HG03558 (cell line): ENCODE data around the gene UNC93B1.

ENCODE experiments used
- ATAC-seq: cut with Tn5 transposase; IDR thresholded peaks from one replicate; pipeline ENCODE4 v1.9.1; 2021; ENCODE audit warnings: moderate number of reproducible peaks; ENCODE audit not compliant: unreplicated experiment; ENCODE audit errors: extremely low read depth

Gene UNC93B1

DNA sequence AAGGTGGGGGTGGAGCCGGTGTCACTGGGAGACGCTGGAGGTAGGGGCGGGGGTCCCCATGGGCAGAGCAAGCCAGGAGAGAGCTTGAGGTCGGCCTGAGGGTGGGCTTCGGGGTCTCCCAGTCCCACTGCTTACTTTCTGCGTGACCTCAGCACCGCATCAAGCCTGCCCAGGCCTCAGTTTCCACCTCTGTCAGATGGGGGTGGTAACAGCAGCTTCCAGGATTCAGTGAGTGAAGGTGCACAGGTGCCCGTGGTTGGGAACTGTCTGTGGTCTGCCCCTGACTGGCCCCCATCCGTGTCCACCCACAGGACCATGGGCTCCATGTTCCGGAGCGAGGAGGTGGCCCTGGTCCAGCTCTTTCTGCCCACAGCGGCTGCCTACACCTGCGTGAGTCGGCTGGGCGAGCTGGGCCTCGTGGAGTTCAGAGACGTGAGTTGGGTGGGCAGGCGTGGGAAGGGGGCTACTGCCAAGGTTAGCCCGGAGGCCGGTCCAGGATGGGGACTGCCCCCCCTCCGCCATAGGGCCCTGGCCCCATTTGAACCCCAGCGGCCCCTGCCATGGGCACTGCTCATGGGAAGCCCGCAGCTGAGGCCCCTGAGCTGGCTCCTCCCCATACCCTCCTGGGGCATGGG is 37.2 kb upstream of the UNC93B1 start:
- no peak for ATAC-seq

DNA sequence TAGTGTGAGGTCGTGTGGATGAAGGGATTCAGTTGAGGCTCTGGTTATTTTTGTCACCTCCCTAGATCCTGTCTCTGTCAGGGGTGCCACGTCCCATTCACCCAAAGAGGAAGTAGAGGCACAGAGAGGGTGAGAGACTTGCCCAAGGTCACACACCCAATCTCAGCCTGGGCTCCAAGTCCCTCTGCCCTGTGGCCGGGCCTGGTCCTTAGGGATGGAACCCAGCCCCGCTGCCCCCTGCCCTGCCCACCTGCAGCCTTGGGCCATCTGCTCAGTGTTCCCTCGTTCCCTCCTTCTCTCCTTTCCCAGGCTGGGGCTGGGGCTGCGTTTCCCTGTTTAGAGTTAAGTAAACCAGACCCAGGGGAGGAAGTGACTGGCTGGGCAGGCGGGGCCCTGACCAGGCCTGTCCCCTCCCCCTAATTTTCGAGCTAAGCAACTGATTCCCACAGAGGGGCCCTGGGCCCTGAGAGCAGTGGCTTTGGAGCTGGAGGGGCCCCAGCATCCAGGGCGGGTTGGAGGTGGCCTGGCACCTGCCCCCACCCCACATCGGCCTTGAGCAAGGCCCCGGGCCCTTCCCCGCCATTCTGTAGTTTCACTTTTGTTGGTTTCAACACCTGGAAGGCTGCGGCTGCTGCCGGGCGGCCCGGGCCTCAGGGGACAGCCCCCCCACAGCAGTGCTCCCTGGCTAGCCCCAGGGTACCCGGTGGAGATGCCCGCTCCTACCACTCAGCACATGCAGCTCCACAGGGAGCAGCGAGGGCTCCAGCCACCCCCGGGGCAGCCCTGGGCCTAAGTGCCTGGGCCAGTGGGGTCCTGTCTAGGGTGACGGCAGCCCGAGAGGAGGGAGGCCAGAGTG is 36.4 kb upstream of the UNC93B1 start:
- no peak for ATAC-seq

DNA sequence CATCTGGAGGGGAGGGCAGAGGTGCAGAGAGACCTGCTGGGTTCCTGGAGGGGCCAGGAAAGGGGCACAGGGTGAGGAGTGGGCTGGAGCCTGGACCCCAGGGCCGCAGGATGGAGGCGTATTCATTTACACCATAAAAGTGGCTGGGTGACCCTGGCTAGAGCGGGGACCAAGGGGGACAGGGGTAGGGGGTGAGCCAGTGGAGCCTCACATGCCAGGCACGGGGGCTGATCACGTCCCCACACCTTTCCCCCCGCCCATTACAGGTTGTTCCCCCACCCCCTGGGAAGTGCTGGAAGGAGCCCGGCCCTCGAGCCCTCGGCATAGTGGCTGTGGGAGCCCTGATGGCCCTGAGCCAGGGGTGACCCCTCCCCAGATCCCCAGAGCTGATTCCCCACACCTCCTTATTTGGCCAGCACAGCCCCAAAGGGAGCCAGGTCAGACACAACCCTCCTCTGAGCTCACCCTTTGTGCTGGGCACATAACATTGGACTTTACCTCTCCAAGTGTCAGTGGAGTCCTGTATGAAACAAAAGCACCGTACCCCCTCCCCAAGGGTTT is 35.7 kb upstream of the UNC93B1 start:
- ATAC-seq: no peak

DNA sequence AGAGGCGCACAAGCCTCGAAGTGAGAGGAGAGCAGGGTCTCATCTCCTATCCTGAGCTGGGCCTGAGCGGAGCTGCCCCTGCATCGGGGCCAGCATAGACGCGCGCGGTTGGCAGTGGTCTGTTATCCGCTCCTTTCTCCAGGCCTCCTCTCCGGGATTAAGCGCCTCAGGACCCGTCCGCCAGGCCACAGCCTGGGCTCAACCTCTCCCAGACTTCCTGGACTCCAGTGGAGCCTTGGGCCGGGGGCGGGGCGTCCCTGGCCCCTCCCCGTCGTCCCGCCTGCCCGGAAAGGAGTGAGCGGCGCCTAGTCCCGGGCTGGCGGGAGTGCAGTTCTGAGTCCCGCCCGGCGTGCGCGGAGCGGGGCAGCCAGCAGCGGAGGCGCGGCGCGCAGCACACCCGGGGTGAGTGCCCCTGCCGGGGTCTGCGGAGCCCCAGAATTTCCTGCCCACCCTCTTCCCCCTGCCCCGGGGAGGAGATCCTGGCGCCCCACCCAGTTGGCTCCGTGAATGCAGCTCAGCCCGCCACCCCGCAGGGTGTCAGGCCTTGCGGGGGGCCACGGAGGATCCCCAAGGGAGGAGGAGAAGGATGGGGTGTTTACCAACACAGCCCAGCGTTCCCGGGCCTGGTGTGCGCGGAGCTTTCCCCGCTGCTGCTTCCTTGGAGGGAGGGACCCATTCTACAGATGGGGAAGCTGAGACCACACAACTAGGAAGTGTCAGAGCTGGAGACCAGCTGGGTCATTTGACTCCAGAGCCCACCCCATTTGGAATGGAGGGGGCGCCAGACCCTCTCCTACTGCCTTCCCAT is 35.0 kb upstream of the UNC93B1 start, which contains the start of gene TCIRG1:
TCIRG1 (plus strand) TSS at position 308 of the 808 bp plus-strand sequence. CDS start 2,247 bp downstream, outside the sequence.
- ATAC-seq: no peak

DNA sequence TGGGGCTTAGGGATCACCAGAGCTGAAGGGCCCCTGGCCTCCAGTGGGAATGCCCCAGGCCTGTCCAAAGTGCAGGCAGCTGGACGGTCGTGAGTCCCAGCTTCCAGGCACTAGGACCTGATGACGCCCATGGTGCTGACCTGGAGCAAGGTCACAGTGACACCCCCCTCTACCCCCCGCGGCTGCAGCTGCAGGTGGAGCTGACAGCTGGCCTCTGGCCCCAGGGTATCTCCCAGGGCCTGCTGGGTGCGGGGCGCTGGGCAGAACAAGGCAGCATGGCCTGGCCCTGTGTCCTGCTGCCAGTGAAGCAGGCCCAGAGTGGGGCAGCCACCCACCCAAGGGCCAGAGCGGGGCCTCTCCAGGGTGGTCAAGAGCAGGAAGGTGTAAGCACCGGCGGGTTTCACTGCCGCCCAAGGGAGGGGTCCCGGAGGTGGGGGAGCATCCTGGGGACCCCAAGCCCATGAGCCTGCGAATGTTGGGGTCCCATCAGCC is 34.4 kb upstream of the UNC93B1 start:
- no peak for ATAC-seq

DNA sequence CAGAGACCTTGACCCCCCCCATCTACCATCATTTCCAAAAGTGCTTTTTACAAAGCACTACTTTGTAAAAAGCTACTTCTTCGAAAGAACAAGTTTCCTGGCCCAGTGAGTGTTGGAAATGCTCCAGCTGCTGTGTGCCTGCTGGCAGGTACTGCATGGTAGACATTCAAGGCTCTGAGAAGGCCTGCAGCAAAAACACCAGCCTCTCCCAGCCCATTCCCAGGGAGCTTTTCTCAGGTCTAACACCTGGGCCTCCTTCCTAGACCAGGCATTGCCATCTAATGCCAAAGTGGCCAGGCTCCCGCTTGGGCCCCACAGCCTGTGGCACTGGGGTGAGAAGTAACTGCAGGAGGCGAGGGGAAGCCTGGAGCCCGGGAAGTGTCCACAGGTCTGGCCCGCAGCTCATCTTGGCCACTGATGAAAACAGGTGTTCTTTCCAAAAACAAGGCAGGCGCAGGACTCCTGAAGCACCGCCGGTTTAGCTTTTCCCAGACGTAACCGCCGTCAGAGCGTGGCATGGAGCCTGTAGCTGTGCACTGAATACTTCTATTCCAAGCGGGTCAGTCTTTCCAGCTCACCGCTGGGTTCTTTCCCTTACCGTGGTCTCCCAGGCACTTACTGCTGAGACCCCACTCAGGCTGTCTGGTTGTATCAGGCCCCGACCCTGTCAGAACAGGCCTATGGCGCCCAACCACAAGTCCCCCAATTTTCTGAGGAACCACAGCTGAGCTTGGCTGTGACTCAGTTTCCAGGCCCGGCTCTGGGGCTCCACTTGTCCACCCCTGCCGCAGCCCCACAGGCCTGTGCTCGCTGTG is 33.7 kb upstream of the UNC93B1 start:
- ATAC-seq: no peak

DNA sequence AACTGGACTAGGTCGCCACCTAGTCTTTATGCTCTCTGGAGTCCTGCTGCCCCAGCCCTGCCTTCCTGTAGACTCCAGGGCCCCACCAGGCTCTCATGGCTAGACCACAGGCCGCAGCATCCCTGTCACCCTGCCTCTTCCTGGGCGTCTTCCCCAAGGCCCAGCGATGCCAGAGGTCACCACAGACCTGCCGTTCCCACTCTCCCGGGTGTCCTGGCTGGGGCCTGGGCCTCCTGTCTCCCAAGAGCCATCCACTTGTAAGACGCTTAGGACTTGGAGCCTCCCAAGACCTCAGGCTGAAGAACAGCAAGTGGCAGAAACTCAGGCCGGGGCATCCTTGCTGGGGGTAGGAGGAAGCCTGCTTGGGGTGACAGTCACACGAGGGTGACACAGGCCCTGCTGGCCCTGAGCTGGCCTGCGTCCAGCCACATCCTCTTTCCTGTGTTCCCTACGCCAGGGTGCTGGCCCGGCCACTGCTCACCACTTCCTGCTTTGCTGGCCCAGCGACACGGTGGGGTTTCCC is 32.9 kb upstream of the UNC93B1 start:
- ATAC-seq: no peak

DNA sequence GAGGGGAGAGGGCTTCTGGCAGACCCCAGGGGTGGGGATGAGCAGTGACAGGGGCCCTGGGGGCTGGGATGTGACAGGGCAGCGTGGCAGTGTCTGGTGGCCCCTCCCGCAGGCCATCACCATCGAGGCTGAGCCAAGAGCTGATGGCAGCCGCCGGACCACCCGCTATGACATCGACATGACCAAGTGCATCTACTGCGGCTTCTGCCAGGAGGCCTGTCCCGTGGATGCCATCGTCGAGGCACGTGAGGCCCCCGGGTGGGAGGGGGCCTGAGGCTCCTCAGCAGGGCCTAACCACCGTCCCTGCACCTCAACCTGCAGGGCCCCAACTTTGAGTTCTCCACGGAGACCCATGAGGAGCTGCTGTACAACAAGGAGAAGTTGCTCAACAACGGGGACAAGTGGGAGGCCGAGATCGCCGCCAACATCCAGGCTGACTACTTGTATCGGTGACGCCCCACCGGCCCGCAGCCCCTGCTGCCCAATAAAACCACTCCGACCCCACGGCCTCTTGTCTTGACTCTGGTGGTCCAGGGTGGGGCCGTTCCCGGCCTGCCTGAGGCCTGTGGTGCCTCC is 32.3 kb upstream of the UNC93B1 start:
- ATAC-seq: no peak

DNA sequence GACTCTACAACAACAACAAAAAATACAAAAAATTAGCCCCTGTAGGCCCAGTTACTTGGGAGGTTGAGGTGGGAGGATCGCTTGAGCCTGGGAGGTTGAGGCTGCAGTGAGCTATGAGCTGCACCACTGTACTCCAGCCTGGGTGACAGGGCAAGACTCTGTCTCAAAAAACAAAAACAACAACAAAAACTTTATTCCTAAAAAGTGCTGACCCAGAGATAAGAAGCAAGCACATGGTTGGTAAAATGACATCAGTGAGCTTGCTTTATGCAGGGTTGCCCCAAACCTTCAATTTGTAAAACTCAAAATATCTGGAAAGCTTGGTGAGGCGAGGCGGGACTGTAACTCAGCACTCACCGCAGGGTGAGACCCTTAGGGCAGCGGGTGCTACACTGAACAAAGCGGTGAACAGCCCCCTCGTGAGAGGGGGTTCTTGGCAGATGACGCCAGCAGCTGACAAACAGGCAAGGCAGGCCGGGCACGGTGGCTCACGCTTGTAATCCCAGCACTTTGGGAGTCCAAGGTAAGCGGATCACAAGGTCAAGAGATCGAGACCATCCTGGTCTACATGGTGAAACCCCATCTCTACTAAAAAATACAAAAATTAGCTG is 31.5 kb upstream of the UNC93B1 start:
- no peak for ATAC-seq

DNA sequence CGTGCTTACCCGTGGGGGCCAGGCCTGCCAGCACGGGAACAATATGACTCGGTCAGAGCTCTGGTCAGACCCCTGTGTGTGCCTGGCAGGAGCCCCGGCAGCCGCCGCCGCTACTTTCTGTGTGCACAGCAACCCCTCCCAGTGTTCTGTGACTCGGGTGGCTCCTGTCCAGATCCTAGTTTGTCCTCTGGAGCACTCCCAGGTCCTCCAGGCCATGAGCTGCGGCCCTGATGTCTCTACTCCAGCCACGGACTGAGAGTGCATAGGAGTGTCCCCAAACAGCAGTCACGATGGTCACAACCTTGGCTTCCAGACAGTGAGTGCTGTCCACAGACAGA is 29.8 kb upstream of the UNC93B1 start:
- no peak for ATAC-seq

DNA sequence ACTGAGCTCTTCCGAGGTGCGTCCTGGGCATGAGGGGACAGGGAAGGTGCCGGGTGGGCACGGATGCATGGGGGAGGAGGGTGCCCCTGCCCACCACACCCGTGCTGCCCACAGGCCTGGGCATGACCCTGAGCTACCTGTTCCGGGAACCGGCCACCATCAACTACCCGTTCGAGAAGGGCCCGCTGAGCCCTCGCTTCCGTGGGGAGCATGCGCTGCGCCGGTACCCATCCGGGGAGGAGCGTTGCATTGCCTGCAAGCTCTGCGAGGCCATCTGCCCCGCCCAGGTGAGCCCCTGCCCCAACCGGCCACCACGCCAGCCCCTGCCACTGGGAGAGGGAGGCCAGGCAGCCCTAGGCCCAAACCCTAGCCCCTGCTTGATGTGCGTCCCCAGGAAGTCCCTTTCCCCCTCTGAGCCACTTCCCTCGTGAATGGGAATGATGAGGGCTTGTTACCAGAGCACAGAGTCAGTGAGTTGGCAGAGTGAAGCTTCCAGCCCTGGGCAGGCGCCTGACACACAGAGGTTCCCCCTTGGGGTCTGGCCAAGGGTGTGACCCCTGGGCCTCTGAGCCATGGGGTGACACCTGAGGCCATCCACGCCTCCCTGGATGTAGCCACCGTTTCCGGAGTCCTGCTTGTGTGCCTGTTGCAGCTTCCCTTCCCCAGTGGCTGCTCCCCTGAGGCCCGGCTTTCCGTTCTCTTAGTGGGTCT is 29.3 kb upstream of the UNC93B1 start:
- ATAC-seq: no peak

DNA sequence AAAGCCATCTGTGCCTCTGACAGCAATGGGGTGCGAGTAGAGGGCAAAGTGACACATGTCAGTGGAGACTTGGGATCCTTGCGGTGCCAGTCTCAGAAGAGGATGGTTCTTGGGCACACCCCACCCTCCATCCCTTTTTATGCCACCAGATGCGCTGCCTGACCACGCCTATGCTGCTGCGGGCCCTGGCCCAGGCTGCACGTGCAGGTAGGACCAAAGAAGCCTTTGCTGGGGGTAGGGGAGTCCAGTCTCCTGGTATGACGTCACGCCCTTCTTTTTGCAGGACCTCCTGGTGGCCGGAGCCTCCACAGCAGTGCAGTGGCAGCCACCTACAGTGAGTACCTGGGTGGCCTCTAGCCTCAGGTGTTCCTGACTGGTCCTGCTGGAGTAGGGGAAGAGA is 28.1 kb upstream of the UNC93B1 start:
- ATAC-seq: no peak

DNA sequence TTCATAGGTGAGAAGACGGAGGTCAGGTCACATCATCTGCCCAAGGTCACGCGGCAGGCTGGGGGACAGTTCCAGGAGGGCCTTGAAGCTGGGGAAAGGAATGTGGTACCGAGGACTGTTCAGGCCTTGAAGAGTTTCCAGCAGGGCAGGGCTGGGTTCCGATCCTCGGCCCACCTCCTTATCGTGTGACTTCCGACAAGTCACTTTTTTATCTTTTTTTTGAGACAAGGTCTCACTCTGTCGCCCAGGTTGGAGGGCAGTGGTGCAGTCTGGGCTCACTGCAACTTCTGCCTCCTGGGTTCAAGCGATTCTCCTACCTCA is 27.2 kb upstream of the UNC93B1 start:
- no peak for ATAC-seq

DNA sequence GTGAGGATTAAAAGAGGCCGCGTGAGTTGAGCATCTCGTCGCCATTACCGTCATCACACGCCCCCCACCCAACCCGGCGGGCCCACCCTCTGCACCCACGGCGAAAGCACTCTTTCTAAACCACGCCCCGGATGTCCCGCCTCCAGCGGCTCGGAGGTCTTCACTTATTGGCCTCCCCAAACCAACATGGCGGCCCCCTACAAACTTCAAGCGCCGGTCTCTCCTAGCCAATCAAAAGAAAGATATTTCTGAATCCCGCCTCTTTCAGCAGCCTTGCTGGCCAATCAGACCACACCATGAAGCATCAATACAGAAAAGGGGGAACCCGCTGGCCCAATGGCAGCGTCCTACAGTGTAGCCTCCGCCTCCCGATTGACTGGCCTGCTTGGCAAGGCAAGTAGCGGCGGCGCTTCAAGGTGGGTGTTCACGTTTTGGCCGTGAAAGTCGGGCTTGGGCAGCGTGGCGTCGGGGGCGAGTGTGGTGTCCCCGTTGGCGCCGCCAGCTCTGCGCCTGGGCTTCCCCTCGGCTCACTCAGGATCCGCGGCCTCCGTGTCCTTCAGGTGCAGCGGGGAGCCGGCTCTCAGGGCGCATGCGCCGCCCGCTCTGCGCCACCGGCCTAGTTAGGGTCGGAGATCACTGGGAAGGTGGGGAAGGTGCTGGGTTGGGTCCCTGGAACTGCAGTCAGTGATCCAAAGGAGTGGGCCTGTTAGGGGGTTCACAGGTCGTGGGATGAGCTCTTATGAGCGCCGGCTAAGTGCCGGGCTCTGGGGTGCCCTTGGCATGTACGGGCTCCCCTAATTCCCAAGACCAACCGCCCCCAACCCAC is 26.6 kb upstream of the UNC93B1 start, which contains the start of gene NDUFS8:
NDUFS8 (plus strand) TSS at position 364 of the 826 bp plus-strand sequence. CDS start 1,471 bp downstream, outside the sequence.
- ATAC-seq: peak; percentile 69

DNA sequence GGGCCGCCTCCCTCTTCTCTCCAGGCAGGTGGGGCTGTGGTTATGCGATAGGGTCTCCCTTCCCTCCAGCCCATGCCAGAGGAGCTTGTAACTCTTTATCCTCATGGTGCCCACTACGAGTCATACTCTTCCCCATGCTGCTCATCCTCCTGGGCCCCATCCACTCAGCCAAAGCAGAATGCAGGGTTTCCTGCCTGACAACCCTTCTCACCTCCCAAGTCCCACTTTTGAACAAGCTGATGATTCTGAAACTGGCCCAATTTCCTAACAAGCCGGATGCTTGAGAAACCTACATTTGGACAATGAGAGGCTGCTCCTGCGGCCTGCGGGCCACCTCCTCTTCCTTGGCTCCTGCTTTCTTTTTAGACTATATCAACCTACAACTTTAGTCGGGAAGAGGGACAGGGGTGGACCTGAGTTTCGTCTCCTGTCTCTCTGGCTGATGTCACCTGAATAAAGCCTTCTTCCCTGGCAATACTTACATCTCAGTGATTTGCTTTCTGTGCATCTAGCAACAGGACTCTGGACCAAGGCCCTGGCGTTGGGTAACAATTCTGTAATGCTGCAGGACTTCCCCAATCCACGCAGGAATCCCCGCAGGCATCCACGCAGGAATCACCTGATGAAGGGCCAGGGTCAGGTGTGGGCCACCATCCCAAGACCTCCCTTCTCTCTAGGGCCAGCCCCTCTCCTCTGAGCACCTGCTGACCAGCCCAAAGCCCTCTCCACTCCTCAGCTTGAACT is 25.1 kb upstream of the UNC93B1 start:
- no peak for ATAC-seq

DNA sequence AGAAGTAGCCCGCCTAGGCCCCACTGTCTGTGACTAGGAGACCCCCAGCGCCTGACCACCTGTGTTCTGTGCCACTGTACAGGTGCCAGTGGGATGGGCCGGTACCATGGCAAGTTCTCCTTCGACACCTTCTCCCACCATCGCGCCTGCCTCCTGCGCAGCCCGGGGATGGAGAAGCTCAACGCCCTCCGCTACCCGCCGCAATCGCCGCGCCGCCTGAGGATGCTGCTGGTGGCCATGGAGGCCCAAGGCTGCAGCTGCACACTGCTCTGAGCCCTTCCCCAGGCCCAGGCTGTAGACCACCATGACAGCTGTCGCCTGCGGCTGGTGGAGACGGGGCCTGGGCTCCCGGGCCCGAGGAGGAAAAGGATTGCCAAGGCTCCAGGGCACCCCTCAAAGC is 23.8 kb upstream of the UNC93B1 start:
- ATAC-seq: no peak
